Esophagus squamous epithelium (tissue), 4 donors: ENCODE results near the gene FTSJ1.

Experiments used
- POLR2A ChIP-seq, 4 donors: fragments of 450-650 bp; IDR thresholded peaks; one replicate each; pipeline ENCODE4 v1.6.1; 2017; ENCODE audit warnings: antibody characterized with exemption in 4 of 4, mild to moderate bottlenecking in 4 of 4, moderate library complexity in 3 of 4
- TF ChIP-seq, protein P1 (sequence below), 6 experiments: fragments of 450-650 bp in 4 of 6; fragments of 200-600 bp in 2 of 6; sonication (generic) in 2 of 6; IDR thresholded peaks; one replicate each; pipeline ENCODE4 v1.5.1; 2016 to 2019; ENCODE audit warnings: antibody characterized with exemption in 6 of 6, mild to moderate bottlenecking in 4 of 6, moderate library complexity in 4 of 6

DNA sequence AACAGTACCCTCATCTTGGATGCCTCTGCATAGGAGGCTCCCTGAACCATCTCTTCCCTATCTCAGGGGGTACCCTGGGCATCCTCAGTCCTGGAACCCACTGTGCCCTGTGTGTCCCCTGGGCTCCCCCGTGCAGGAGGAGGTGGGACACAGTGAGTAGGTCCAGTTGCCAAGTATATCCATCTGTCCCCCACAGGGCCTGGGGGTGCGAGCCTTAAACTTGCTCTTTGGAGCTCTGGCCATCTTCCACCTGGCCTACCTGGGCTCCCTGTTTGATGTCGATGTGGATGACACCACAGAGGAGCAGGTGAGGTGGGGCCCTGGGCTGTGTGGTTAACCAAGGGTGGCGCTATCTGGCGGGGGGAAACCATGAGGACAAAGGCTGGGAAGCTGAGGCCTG is 41.0 kb downstream of the FTSJ1 start:
- TF ChIP-seq POLR2A (IDR thresholded peaks at IDR 0.05) = no peak
- TF ChIP-seq, protein P1, sequence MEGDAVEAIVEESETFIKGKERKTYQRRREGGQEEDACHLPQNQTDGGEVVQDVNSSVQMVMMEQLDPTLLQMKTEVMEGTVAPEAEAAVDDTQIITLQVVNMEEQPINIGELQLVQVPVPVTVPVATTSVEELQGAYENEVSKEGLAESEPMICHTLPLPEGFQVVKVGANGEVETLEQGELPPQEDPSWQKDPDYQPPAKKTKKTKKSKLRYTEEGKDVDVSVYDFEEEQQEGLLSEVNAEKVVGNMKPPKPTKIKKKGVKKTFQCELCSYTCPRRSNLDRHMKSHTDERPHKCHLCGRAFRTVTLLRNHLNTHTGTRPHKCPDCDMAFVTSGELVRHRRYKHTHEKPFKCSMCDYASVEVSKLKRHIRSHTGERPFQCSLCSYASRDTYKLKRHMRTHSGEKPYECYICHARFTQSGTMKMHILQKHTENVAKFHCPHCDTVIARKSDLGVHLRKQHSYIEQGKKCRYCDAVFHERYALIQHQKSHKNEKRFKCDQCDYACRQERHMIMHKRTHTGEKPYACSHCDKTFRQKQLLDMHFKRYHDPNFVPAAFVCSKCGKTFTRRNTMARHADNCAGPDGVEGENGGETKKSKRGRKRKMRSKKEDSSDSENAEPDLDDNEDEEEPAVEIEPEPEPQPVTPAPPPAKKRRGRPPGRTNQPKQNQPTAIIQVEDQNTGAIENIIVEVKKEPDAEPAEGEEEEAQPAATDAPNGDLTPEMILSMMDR (IDR thresholded peaks at IDR 0.05) = no peak
